IMR-90 (cell line): ENCODE measurements around the gene ASXL1. TPM values are rescaled to one million over a fixed set of nuclear protein-coding genes. Genes with fewer than 3 reads are reported as not detected.

Experiments used
- BHLHE40 ChIP-seq: fragments of 150-350 bp; IDR thresholded peaks from 2 replicates; pipeline ENCODE4 v1.6.1; 2016; ENCODE audit warnings: mild to moderate bottlenecking, low read depth, low read length
- CTCF ChIP-seq: conservative IDR thresholded peaks from 2 replicates; pipeline ENCODE4 v1.5.1; 2012; ENCODE audit warnings: mild to moderate bottlenecking, low read depth, low read length, improper control_type of control experiment
- polyA plus RNA-seq, 3 experiments: library from polyadenylated mRNA; depleted of rRNA; stranded (reverse); fragments of >200 nt; gene quantifications; 2 replicates each; pipeline ENCODE4 v1.2.3, GENCODE V29; 2012; ENCODE audit warnings: low replicate concordance in 1 of 3
- total RNA-seq: library from RNA; depleted of rRNA; stranded (reverse); fragments of >200 nt; gene quantifications from 2 replicates; pipeline ENCODE4 v1.2.3, GENCODE V29; 2012

The ASXL1 gene
- total and polyA plus RNA-seq, 2 of the 4 experiments (the other 2 are of a cell fraction): 29.9 to 37.1 TPM

DNA sequence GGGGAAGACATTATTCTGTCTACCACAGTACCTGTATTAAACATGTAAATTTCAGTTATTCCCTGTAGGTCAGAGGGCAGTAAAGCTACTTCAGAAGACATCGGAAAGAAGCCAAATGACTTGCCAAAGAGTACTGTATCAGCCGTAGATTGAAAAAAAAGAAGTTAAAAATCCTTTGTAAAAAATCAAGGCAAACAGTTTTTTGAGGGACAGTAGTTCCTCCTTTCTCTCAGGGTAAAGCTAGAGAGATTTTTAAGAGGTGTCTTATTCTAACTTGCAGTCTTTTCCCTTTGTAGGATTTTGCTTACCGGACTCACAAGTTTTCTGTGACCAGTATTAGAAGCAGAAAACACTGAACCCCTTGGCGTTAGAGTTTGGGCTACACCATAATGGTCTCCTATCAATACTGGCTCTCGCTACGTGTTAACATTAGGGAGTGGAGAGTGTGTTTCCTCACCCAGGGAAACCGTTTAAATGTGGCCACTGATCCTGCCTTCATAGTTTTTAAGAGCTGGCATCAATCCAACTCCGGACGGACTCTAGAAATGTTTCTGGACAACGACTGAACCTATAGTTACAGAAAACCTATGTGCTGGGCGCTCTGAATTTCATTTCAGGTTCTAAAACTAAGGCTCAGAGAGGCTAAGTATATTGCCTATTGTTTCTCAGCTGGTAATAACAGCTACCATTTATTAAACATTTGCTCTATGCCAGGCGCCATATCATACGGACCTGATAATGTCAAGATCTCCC is 1.3 kb upstream of the ASXL1 start (continued):
- TF ChIP-seq CTCF (no peak), BHLHE40 (no peak)
